A549 treated with GW870086 at 1 μM for 4 hours (cell line): ENCODE data around the gene MYO3A. TPM values are rescaled to one million over a fixed set of nuclear protein-coding genes. Genes with fewer than 3 reads are reported as not detected.

Experiments used
- total RNA-seq: library from RNA; stranded (reverse); fragments of 200-300 nt; extraction: Qiagen RNA extraction; gene quantifications from 5 replicates; pipeline ENCODE4 v1.2.3, GENCODE V29; 2022; ENCODE audit warnings: low read depth

MYO3A gene
- not detected in 5 replicates for total RNA-seq

GRCh38 chr10:25933653-25934608 lies at the start of gene MYO3A:
MYO3A (plus strand) TSS chr10:25934229; CDS start chr10:25952111, 17,882 bp downstream.

DNA sequence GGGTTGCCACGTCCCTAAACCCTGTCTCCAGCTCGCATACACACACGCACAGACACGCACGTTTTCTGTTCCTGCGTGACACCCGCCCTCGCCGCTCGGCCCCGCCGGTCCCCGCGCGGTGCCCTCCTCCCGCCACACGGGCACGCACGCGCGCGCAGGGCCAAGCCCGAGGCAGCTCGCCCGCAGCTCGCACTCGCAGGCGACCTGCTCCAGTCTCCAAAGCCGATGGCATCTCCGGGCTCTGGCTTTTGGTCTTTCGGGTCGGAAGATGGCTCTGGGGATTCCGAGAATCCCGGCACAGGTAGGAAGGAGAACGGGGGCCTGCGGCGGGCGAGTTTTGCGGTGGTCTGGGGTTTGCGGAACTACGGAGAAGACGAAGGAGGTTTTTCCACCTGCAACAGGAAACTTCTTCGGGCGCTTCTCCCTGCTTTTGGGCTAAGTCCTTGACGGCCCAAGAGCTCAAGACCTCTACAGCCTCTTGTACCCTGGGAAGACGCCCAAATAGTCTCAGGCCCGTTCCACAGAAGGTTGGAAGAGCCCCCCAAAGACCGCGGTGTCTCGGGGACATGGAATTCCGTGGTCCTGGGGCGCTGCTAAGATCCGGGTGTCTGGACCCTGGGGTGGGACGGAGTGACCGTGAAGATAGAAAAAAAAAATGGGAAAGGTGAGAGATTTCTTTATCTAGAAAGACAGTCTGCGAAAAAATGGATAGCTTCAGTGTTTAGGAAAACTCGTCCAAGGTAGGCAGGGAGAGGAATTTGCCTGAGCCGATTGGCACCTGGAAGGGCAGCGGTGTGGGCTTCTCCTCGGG lies 282.8 kb downstream of the MYO3A start, which contains the start of gene GAD2:
GAD2 (plus strand) TSS at position 190 of the 811 bp plus-strand sequence; CDS start at position 226, 36 bp downstream.

